GM15510 (cell line): ENCODE measurements around the gene LHFPL3.

Experiments used
- POLR2A ChIP-seq: IDR thresholded peaks from 3 replicates; pipeline ENCODE4 v1.6.1; 2011; ENCODE audit warnings: borderline replicate concordance; ENCODE audit not compliant: insufficient read length; ENCODE audit errors: extremely low read depth

Gene LHFPL3

DNA sequence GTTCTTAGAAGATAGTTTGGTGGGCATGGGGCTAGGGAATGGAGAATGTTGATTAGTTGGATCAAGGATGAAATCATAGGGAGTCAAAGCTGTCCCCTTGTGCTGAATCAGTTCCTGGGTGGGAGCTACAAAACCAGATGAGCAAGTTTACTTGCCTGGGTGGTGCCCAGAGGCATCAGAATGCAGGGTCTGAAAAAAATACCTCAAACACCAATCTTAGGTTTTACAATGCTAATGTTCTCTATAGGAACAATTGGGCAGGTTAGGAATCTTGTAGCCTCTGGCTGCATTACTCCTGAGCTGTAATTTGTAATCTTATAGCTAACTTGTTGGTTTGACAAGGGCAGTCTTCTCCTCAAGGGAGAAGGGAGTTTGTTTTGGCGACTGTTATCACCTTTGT, 34.4 kb downstream of the LHFPL3 start:
- no peak for TF ChIP-seq POLR2A

DNA sequence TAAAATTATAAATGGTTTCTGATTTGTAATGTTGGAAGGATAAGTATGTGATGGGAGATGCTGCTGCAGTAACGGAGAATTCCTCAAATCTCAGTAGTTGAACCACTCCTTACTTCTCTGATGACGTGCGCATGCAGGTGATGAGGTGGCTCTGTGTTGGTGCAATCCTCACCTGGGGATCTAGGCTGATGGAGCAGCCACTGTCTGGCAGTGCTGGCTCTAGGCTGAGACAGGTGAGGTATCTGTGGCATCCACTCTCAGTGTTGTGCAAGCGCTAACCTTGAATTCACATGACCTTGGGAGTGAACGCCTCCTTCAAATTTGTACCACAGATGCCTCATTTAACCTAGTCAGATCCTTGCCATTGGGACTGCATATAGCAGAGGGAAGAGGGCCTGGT, 35.0 kb downstream of the LHFPL3 start:
- TF ChIP-seq POLR2A: no peak

DNA sequence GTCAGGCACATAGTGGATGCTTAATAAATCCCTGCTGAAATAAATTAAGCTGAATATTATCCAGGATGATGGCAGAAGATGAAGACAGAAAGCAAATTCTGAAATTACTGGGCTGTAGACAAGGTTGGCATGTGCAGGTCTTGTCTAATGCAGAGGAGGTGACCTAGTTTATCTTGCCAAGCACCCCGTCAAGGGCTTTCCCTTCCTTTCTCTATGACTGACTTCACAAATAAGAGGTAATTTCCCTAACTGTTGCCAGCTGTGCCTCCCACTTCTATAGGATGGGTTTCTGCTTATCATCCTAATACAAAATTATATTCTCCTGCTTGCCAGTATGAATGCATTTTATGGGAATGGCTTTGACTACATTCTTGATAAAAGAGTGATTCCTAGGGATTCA, 38.0 kb downstream of the LHFPL3 start:
- no peak for TF ChIP-seq POLR2A

DNA sequence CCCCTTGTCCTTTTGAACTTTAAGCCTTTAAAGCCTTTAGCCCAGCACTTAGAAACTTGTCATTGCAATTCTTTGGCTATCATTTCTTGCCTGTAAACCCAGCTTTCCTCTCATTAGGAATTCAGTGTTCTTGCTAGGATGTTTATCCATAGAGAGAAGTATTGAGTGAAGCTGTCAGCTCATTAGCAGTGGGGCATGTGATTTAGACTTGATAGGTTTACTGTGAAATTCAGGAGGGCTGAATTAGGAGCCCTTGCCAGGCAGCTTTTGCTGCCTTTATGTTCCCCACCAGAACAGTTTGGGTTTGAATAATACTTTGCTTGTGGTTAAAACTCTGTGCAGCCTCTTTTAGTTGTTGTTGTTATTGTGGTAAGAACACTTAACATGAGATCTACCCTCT, 39.5 kb downstream of the LHFPL3 start:
- TF ChIP-seq POLR2A: no peak

DNA sequence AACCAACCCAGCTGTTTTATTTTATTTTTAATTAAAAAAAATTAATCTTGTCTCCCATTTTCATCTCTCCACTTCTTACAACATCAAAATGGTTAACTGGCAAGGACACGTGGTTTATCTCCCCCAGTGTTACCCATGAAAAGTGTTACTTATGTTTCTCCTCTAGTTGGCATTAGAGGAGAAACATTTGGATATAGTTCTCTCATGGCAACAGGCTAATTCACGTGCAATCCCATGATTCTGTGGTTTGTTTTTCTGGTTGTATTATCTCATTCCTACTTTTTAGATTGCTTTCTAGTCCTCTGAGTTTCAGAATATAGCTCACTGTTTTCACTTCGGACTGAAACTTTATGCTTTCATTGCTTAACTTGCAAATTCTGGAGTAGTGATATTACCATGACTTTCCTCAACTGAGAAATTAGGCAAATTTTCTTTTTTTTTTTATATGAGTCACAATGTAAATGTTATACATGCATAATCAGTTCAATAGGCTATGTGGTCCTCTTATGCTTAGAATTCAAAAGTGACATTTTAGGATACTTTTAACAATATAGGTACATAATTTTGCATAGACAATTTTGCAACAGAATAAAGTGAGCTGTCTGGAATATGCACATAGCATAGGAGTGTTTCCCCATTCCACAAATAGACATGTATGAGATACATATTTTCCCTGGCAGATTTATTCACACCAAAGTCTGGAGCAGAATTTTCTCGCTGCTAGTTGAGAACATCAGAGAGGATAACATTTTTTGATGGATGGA, 43.0 kb downstream of the LHFPL3 start:
- no peak for TF ChIP-seq POLR2A

DNA sequence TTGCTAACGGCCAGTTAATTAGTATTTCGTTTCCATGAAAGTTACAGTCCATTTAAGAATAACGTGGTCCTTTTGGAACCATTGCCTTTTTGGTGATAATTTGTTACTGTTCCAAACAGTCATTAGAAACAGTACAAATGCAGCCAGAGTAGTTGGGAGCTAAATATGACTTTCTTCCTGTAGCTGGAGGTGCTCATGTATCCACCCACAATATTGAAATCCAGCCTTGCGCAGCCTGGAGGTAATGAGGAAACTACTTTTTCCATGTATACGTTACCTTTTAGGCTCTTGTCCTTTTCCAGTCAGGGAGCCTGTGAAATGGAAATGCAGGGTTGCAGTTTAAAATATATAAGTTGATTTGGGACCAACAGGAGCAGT, 43.6 kb downstream of the LHFPL3 start:
- no peak for TF ChIP-seq POLR2A

DNA sequence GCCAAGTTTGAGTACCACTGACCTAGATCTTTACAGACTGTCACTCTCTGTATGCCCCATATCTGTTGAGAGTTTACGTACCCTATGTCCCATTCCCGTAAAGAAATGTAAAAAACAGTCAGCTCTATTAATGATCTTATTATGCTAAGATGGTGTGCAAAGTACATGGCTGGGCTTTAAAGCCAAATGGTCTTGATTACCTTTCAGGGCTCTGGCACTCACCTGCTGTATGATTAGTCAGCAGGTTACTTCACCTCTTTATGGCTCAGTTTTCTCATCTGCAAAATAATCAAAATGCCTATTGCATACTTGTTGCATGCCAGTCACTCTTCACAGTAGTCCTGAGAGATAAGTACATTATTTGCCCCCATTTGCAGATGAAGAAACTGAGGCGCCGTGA, 54.2 kb downstream of the LHFPL3 start:
- no peak for TF ChIP-seq POLR2A

DNA sequence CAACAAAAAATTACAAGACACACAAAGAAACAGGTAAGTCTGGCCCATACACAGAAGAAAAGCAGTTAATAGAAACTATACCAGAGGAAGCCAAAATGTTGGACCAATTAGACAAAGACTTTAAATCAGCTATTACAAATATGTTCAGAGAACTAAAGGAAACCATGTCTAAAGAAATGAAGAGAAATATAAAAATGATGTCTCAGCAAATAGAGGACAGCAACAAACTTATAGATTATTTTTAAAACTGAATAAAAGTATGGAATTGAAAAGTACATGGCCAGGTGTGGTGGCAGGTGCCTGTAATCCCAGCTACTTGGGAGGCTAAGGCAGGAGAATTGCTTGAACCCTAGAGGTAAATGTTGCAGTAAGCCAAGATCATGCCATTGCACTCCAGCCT, 58.5 kb downstream of the LHFPL3 start:
- no peak for TF ChIP-seq POLR2A

DNA sequence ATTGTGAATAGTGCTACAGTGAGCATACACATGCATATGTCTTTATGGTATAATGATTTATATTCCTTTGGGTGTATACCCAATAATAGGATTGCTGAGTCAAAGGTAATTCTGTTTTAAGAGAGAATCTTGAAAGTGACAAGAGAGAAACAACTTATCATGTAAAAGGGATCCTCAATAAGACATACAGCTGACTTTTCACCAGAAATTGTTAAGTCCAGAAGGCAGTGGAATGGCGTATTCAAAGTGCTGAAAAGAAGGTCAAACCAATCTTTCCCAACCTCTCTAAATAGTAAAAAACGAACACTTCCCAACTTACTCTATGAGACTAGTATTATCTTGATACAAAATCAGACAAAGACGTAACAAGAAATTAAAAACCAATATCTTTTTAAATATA, 59.8 kb downstream of the LHFPL3 start:
- TF ChIP-seq POLR2A: no peak

DNA sequence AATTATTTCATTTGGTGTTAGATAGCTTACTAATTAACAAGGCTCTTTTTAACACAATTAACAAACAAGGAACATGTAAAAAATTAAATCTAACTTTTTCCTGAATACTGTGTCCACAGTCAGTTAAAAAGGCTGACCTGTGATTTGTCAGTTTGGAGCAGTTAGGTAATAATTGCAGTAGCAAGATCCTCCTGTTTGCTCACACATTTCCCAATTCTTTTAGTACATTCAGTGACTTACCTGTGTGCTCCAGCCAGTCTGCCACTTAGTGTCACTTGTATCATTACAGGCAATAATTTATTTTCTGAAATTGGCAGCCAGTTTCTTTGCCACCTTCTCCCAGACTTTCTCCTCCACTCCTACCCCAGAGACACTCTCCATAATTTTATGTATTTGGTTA, 66.8 kb downstream of the LHFPL3 start:
- no peak for TF ChIP-seq POLR2A

DNA sequence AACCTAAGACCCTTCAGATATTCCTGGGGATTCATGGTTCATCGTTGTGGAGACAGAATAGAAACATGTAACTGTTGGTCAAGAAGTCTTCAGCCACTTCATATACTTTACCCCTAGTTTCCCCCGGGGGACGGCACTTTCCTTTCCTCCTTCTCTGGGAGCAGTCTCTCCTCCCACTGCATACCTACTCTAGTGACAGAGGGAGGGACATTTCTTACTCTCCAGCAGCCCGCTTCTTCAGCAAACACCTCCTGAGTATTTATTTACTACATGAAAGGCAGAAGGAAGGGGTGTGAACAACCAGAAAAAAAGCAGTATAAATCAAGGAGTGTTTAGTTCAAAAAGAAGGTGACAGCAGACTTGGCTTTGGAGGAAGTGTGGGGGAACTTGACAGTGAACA, 69.0 kb downstream of the LHFPL3 start:
- no peak for TF ChIP-seq POLR2A

DNA sequence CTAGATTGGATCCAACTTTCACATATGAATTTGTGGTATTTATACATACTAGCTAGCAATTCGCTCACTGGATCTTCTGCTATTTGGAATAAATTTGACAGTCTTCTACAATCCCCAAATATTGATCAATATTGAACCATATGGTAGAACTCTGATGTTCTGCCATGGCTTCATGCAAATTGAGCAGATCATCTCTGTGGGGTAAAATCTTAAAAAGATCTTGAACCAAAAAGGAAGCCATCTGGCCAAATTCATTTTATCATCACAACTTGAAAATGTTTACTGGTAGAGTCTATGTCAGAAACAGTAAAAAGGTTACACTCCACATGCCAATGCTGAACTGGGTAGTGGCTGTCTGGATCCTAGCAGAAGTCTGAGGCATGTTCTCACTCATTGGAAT, 80.0 kb downstream of the LHFPL3 start:
- TF ChIP-seq POLR2A: no peak

DNA sequence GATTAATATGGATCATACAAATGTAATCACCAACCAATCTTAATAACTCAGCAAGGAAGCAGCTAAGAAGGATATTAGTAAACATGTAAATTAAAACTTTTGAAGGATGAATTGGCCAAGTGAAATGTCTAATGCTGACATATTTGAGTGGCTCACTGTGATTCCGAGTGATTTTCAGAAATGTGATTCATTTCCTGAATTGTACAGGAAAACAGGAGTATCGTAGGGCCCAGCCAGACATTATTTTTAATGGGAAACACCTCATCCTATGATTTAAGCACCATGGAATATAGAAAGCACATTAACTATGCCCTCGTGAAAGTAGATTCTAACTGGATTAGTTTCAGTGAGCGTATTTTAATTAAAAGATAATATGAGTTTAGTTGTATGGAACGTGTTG, 82.3 kb downstream of the LHFPL3 start:
- no peak for TF ChIP-seq POLR2A

DNA sequence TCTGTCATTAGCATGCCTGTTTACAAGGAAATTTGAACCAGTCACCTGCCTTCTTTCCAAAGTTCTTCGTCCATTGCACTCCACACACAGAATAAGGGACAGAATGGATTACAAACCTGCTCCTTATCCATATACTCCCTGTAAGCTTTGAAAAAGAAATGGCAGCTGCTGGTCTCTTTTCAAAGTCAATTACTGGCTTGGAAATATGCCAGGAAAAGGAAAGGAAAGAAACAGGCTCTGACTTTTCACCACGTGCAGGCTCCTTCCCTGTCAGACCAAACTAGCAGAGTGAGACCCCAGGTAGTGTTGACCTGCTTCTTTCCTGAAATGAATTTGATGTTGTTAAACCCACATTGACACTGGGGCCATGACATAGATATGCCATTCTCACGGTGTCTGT, 84.5 kb downstream of the LHFPL3 start:
- no peak for TF ChIP-seq POLR2A

DNA sequence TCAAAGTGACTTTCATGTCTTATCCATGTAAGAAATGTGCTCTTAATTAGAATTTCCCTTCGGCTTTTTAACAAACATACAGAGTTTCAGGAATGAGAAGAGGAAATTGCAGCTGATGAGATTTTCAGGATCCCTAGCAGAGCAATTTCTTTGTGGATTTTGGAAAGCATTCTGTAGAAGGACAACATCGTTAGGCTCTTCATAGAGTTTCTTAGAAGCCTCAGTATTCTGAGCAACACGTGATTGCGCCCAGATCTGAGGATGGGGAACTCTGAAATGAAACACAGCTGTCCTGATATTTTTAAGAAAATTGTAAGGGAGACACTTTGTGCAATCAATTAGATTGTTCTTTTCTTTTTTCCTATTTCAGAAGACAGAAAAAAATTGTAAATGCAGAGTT, 85.8 kb downstream of the LHFPL3 start:
- TF ChIP-seq POLR2A: no peak

DNA sequence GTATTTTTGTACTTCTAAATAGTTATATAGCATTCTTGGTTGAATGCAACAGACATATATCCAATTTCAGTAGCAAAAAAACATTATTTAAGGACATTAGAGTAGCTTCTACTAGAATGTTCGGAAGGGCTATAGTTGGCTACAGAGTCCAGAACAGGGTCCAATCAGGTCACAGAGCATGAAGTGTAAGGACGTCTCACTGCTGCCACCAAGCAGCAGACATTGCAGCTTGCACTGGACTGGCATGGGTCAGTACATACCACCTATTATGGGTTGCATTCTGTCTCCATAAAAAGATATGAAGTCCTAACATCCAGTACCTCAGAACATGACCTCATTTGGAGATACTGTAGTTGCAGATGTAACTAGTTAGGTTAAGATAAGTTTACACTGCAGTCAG, 87.3 kb downstream of the LHFPL3 start:
- no peak for TF ChIP-seq POLR2A

DNA sequence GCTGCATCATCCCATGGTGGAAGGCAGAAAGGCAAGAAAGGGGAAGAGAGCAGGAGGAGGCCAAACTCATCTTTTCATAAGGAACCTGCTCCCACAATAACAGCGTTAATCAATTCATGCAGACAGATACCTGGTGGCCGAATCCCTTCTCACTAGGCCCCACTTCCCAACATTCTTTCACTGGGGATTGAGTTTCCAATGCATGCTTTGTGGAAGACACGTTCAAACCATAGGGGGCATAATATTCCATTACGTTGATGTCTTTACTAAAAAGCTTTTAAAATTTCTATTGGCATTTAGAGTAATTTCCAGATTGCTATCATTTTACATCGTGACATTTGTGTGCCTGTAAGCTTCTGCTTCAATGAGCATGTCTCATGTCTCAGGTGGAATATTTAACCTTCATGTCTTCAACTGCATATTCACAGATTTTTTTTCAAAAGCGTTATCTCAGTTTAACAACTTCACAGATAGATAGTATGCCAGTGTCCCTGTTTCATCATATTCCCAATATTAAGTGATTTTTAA, 88.5 kb downstream of the LHFPL3 start:
- TF ChIP-seq POLR2A: no peak
